GM12891 (cell line): Measurements from ENCODE around the gene CRNKL1.

Experiments used
- PAX5 ChIP-seq: IDR thresholded peaks from 2 replicates; pipeline ENCODE4 v1.6.1; 2011; ENCODE audit warnings: low read length, moderate library complexity, mild to moderate bottlenecking; ENCODE audit not compliant: insufficient read depth, severe bottlenecking
- POLR2A ChIP-seq: IDR thresholded peaks from 2 replicates; pipeline ENCODE4 v1.6.1; 2011; ENCODE audit warnings: low read depth, low read length, control low read depth
- POLR2AphosphoS5 ChIP-seq: IDR thresholded peaks from 2 replicates; pipeline ENCODE4 v1.6.1; 2011; ENCODE audit warnings: low read depth, low read length, control low read depth
- POU2F2 ChIP-seq: IDR thresholded peaks from 2 replicates; pipeline ENCODE4 v1.6.1; 2011; ENCODE audit warnings: low read depth, mild to moderate bottlenecking, control low read depth, low read length, moderate library complexity
- SPI1 ChIP-seq: IDR thresholded peaks from 2 replicates; pipeline ENCODE4 v1.6.1; 2011; ENCODE audit warnings: low read depth, low read length, control low read depth
- TAF1 ChIP-seq: IDR thresholded peaks from 2 replicates; pipeline ENCODE4 v1.6.1; 2011; ENCODE audit warnings: low read depth, low read length, control low read depth

GRCh38 chr20:20022498-20022897, 29.8 kb downstream of the CRNKL1 start:
- no peak for TF ChIP-seq POLR2AphosphoS5
- no peak for TF ChIP-seq POLR2A
- no peak for TF ChIP-seq POU2F2
- no peak for TF ChIP-seq PAX5
- TF ChIP-seq TAF1: no peak
- no peak for TF ChIP-seq SPI1
